K562 (cell line): ENCODE data around the gene NXN. TPM values are rescaled to one million over a fixed set of nuclear protein-coding genes. Genes with fewer than 3 reads are reported as not detected.
A peak's percentile ranks its signal among the peaks of the same experiment; 100 is the strongest.

Experiments used
- ARID1B ChIP-seq: fragments of 450-650 bp; IDR thresholded peaks from 2 replicates; pipeline ENCODE4 v1.6.1; 2016; ENCODE audit warnings: antibody characterized with exemption, mild to moderate bottlenecking, inconsistent platforms
- BHLHE40 ChIP-seq: IDR thresholded peaks from 2 replicates; pipeline ENCODE4 v1.6.1; 2011; ENCODE audit warnings: low read length, improper control_type of control experiment
- CBFA2T3 ChIP-seq: fragments of 450-650 bp; IDR thresholded peaks from 2 replicates; pipeline ENCODE4 v1.6.1; 2017
- ERF ChIP-seq: fragments of 450-650 bp; formaldehyde crosslinking; IDR thresholded peaks from 2 replicates; pipeline ENCODE4 v1.4.0; 2020; ENCODE audit warnings: mild to moderate bottlenecking, mixed read lengths
- EWSR1 ChIP-seq: fragments of 450-650 bp; IDR thresholded peaks from 2 replicates; pipeline ENCODE4 v1.6.1; 2018; ENCODE audit warnings: borderline replicate concordance, mild to moderate bottlenecking, low read depth, moderate library complexity; ENCODE audit not compliant: partially characterized antibody
- HMBOX1 ChIP-seq: sonication (generic); IDR thresholded peaks from 2 replicates; pipeline ENCODE4 v1.6.1; 2016
- HNRNPK ChIP-seq: fragments of 200-400 bp; formaldehyde crosslinking; IDR thresholded peaks from one replicate; pipeline ENCODE4 v1.6.1; 2018; ENCODE audit warnings: mild to moderate bottlenecking, low read depth, low read length; ENCODE audit not compliant: poor library complexity, severe bottlenecking
- IRF2 ChIP-seq: sonication (generic); formaldehyde crosslinking; IDR thresholded peaks from 2 replicates; pipeline ENCODE4 v1.8.1; 2022; ENCODE audit warnings: mild to moderate bottlenecking, missing genetic modification reagents
- MLX ChIP-seq, 2 experiments: fragments of 450-650 bp in 1 of 2; sonication (generic) in 1 of 2; formaldehyde crosslinking; conservative IDR thresholded peaks; 2 replicates each; pipeline versions ENCODE4 v1.4.0 to v1.8.1; 2020 to 2022; ENCODE audit warnings: mild to moderate bottlenecking in 1 of 2, missing genetic modification reagents in 1 of 2
- MTA3 ChIP-seq: fragments of 450-650 bp; formaldehyde crosslinking; IDR thresholded peaks from 2 replicates; pipeline ENCODE4 v1.6.1; 2017; ENCODE audit warnings: mild to moderate bottlenecking, borderline replicate concordance
- NCOA2 ChIP-seq, 2 experiments: fragments of 450-650 bp; IDR thresholded peaks; 2 replicates each; pipeline ENCODE4 v1.6.1; 2018; ENCODE audit warnings: mild to moderate bottlenecking in 2 of 2, moderate library complexity in 1 of 2; ENCODE audit not compliant: partially characterized antibody in 2 of 2
- NFRKB ChIP-seq: fragments of 450-650 bp; IDR thresholded peaks from 2 replicates; pipeline ENCODE4 v1.6.1; 2016; ENCODE audit warnings: low read depth
- PTTG1 ChIP-seq: fragments of 450-650 bp; IDR thresholded peaks from 2 replicates; pipeline ENCODE4 v1.6.1; 2016; ENCODE audit warnings: low read depth, mild to moderate bottlenecking, missing genetic modification characterization, missing compliant biosample characterization
- RNF2 ChIP-seq: sonication (generic); IDR thresholded peaks from 2 replicates; pipeline ENCODE4 v1.6.1; 2016
- RNF219 ChIP-seq: fragments of 250-450 bp; sonication (Bioruptor Pico); IDR thresholded peaks from 2 replicates; pipeline ENCODE4 v1.5.0; 2022; ENCODE audit warnings: mild to moderate bottlenecking
- SMARCA4 ChIP-seq: fragments of 450-650 bp; IDR thresholded peaks from 2 replicates; pipeline ENCODE4 v1.6.1; 2016
- SMARCE1 ChIP-seq: fragments of 450-650 bp; IDR thresholded peaks from 2 replicates; pipeline ENCODE4 v1.7.1; 2016; ENCODE audit warnings: mild to moderate bottlenecking
- TEAD1 ChIP-seq, 2 experiments: fragments of 450-650 bp in 1 of 2; sonication (generic) in 1 of 2; formaldehyde crosslinking; IDR thresholded peaks; 2 replicates each; pipeline versions ENCODE4 v1.4.0 to v1.8.0; 2020 to 2022; ENCODE audit warnings: mild to moderate bottlenecking in 2 of 2, missing genetic modification reagents in 1 of 2
- TFAP4 ChIP-seq: sonication (generic); formaldehyde crosslinking; IDR thresholded peaks from 2 replicates; pipeline ENCODE4 v1.8.0; 2022; ENCODE audit warnings: missing genetic modification reagents, mild to moderate bottlenecking, moderate library complexity, borderline replicate concordance
- ZBTB17 ChIP-seq: fragments of 450-650 bp; formaldehyde crosslinking; IDR thresholded peaks from 2 replicates; pipeline ENCODE4 v1.4.0; 2020; ENCODE audit warnings: mild to moderate bottlenecking
- ZNF146 ChIP-seq: IDR thresholded peaks from one replicate; pipeline ENCODE4 v1.6.1; 2018; ENCODE audit warnings: missing compliant biosample characterization; ENCODE audit not compliant: unreplicated experiment
- ZNF408 ChIP-seq: fragments of 250-450 bp; sonication (Bioruptor Pico); IDR thresholded peaks from 2 replicates; pipeline ENCODE4 v1.4.0; 2020; ENCODE audit warnings: low read depth, mild to moderate bottlenecking, moderate library complexity
- ZNF764 ChIP-seq: fragments of 250-450 bp; sonication (Bioruptor Pico); IDR thresholded peaks from 2 replicates; pipeline ENCODE4 v1.4.0; 2020; ENCODE audit warnings: low read depth, mild to moderate bottlenecking, moderate library complexity
- polyA plus RNA-seq, 8 experiments: library from polyadenylated mRNA; depleted of rRNA in 4 of 8; stranded (reverse) in 5 of 8; unstranded in 3 of 8; fragments of >200 nt; fragmentation: Nextera tagmentation in 2 of 8; fragmentation: Illumina TruSeq in 1 of 8; extraction: Ambion mirVana in 2 of 8; extraction: Trizol in 1 of 8; gene quantifications; 2 replicates each; pipeline versions ENCODE4 v1.2.1 to v1.2.3, GENCODE V29; 2011 to 2014; ENCODE audit warnings: inconsistent platforms in 1 of 8, missing spikeins in 1 of 8
- total RNA-seq, 7 experiments: library from RNA; depleted of rRNA in 6 of 7; stranded (reverse); fragments of >200 nt in 6 of 7; fragmentation: Illumina TruSeq in 2 of 7; extraction: Trizol in 2 of 7; gene quantifications; 2 replicates each; pipeline versions ENCODE4 v1.2.1 to v1.2.3, GENCODE V29; 2011 to 2021; ENCODE audit warnings: low replicate concordance in 1 of 7

Gene NXN
- total and polyA plus RNA-seq, 9 of the 15 experiments (the other 6 are each of a cell fraction or from before 2014, with no cell fraction given) = 0.08 to 0.39 (median 0.29) TPM; not detected in 5

GRCh38 chr17:933312-934073 lies 46.1 kb downstream of the NXN start (continued):
- TF ChIP-seq MLX (CRISPR knock-in tag; conservative IDR thresholded peaks at IDR 0.05) = no peak
- TF ChIP-seq PTTG1 (tag) = no peak
- TF ChIP-seq RNF2 = no peak
- TF ChIP-seq TEAD1 (CRISPR knock-in tag; IDR thresholded peaks at IDR 0.05) = 0 out of 4 replicates have a peak, but pooled peaks of 1 of the 2 experiments have one; percentile 45
- no peak for TF ChIP-seq TFAP4 (CRISPR knock-in tag)
- TF ChIP-seq ZBTB17 (CRISPR knock-in tag) = no peak
- TF ChIP-seq ZNF764 = no peak
- peak; percentile 69 for TF ChIP-seq SMARCA4
- TF ChIP-seq ZNF146 (CRISPR knock-in tag) = no peak
- peak; percentile 17; the same call in 1 of the 2 replicates for TF ChIP-seq CBFA2T3
- TF ChIP-seq HMBOX1 = no peak
- no peak for TF ChIP-seq RNF219
- no peak for TF ChIP-seq ZNF408
- TF ChIP-seq SMARCE1 = peak; percentile 49; the same call in 1 of the 2 replicates
- TF ChIP-seq MTA3 = no peak
- no peak for TF ChIP-seq NFRKB
- no peak for TF ChIP-seq ERF (CRISPR knock-in tag)
- no peak for TF ChIP-seq IRF2 (CRISPR knock-in tag)
- TF ChIP-seq BHLHE40 = no peak
- peak; percentile 63 for TF ChIP-seq ARID1B
- TF ChIP-seq HNRNPK = no peak
- TF ChIP-seq NCOA2 (IDR thresholded peaks at IDR 0.05; ENCODE audit: partially characterized antibody in 2 of 2) = no peak
- TF ChIP-seq EWSR1 = no peak
